Muscle of leg (tissue), 11 donors: ENCODE results near the gene SLC45A1. TPM values are rescaled to one million over a fixed set of nuclear protein-coding genes. Genes with fewer than 3 reads are reported as not detected.

Experiments used
- DNase-seq: peaks from one replicate; pipeline ENCODE4 v3.0.0; 2013
- H3K27ac ChIP-seq: one replicate; pipeline ENCODE4 v1.5.1; 2013; ENCODE audit warnings: mild to moderate bottlenecking, low read length, control low read depth
- H3K27me3 ChIP-seq: one replicate; pipeline ENCODE4 v1.6.1; 2013; ENCODE audit warnings: low read length; ENCODE audit not compliant: control insufficient read depth, insufficient read depth
- H3K36me3 ChIP-seq: one replicate; pipeline ENCODE4 v1.6.1; 2013; ENCODE audit warnings: low read length; ENCODE audit not compliant: control insufficient read depth, insufficient read depth
- H3K4me1 ChIP-seq: one replicate; pipeline ENCODE4 v1.6.1; 2013; ENCODE audit warnings: low read length; ENCODE audit not compliant: control insufficient read depth, insufficient read depth
- H3K4me3 ChIP-seq: one replicate; pipeline ENCODE4 v1.5.1; 2013; ENCODE audit warnings: low read length, control low read depth
- H3K9me3 ChIP-seq: replicated peaks from 2 replicates; pipeline ENCODE4 v1.6.1; 2013; ENCODE audit warnings: low read depth, low read length; ENCODE audit not compliant: control insufficient read depth
- WGBS: methylation state at CpG from one replicate; pipeline ENCODE4 v1.1.5; 2013; ENCODE audit warnings: missing lambda C conversion rate; ENCODE audit not compliant: insufficient coverage; 5-methylcytosine and 5-hydroxymethylcytosine counted together
- polyA plus RNA-seq, 8 donors: library from polyadenylated mRNA; unstranded; fragments of 120-200 nt; gene quantifications; one replicate each; pipeline versions ENCODE4 v1.2.1 to v1.2.3, GENCODE V29; 2013; ENCODE audit warnings: inconsistent platforms in 1 of 8, low replicate concordance in 1 of 8; ENCODE audit not compliant: insufficient read length in 8 of 8, insufficient read depth in 1 of 8
- total RNA-seq: library from RNA; stranded (reverse); fragments of 120-200 nt; gene quantifications from one replicate; pipeline ENCODE4 v1.2.4, GENCODE V29; 2013

Gene SLC45A1
- total and polyA plus RNA-seq, 9 donors: 0.35 to 1.9 (median 0.82) TPM

GRCh38 chr1:8285103-8285502 is 32.8 kb upstream of the SLC45A1 start:
- no peaks in the 10 kb centered on the region for H3K36me3 ChIP-seq
- H3K4me3 ChIP-seq: no peak overlapping the region
- WGBS: no CpG with 5 or more reads among the region's 4 CpGs
- no peak for DNase-seq
- no peak overlapping the region for H3K27ac ChIP-seq
- peaks cover 9% of the 10 kb centered on the region for H3K4me1 ChIP-seq
- H3K27me3 ChIP-seq: no peaks in the 10 kb centered on the region
- H3K9me3 ChIP-seq: no peaks in the 10 kb centered on the region

GRCh38 chr1:8285965-8286364 is 31.9 kb upstream of the SLC45A1 start:
- Histone ChIP-seq H3K4me1 (peaks cover 9% of the 10 kb centered on the region), H3K27ac (no peak overlapping the region), H3K4me3 (no peak overlapping the region), H3K9me3 (no peaks in the 10 kb centered on the region), H3K27me3 (no peaks in the 10 kb centered on the region), H3K36me3 (no peaks in the 10 kb centered on the region)
- WGBS: no CpG with 5 or more reads among the region's 2 CpGs
- DNase-seq: no peak

GRCh38 chr1:8293118-8293517 is 24.8 kb upstream of the SLC45A1 start:
- Histone ChIP-seq H3K4me3 (no peak overlapping the region), H3K9me3 (no peaks in the 10 kb centered on the region), H3K27ac (no peak overlapping the region), H3K4me1 (no peaks in the 10 kb centered on the region), H3K36me3 (no peaks in the 10 kb centered on the region), H3K27me3 (no peaks in the 10 kb centered on the region)
- no CpG with 5 or more reads among the region's 6 CpGs for WGBS
- no peak for DNase-seq

GRCh38 chr1:8293641-8294169 is 24.2 kb upstream of the SLC45A1 start:
- WGBS: 90% methylated on average over 2 of the region's 4 CpGs
- no peak overlapping the region for H3K27ac ChIP-seq
- no peak for DNase-seq
- no peaks in the 10 kb centered on the region for H3K9me3 ChIP-seq
- H3K36me3 ChIP-seq: no peaks in the 10 kb centered on the region
- H3K4me3 ChIP-seq: no peak overlapping the region
- H3K27me3 ChIP-seq: no peaks in the 10 kb centered on the region
- H3K4me1 ChIP-seq: no peaks in the 10 kb centered on the region

- Histone ChIP-seq H3K27ac (no peak overlapping the region), H3K36me3 (no peaks in the 10 kb centered on the region), H3K27me3 (no peaks in the 10 kb centered on the region), H3K4me1 (no peaks in the 10 kb centered on the region), H3K4me3 (no peak overlapping the region), H3K9me3 (no peaks in the 10 kb centered on the region)
- DNase-seq: no peak
- WGBS: 85% methylated on average over 7 of the region's 19 CpGs
Observed at GRCh38 chr1:8294170-8294697, 23.7 kb upstream of the SLC45A1 start.

GRCh38 chr1:8297245-8297644 is 20.7 kb upstream of the SLC45A1 start:
- Histone ChIP-seq H3K36me3 (no peaks in the 10 kb centered on the region), H3K27me3 (no peaks in the 10 kb centered on the region), H3K9me3 (no peaks in the 10 kb centered on the region), H3K27ac (no peak overlapping the region), H3K4me3 (no peak overlapping the region), H3K4me1 (no peaks in the 10 kb centered on the region)
- no CpG with 5 or more reads among the region's 4 CpGs for WGBS
- DNase-seq: no peak

- Histone ChIP-seq H3K36me3 (no peaks in the 10 kb centered on the region), H3K27ac (no peak overlapping the region), H3K27me3 (no peaks in the 10 kb centered on the region)
Observed at GRCh38 chr1:8299963-8300362, 18.0 kb upstream of the SLC45A1 start.

GRCh38 chr1:8302081-8302956 is 15.6 kb upstream of the SLC45A1 start:
- no peak overlapping the region for H3K4me3 ChIP-seq
- H3K9me3 ChIP-seq: no peaks in the 10 kb centered on the region
- whole genome bisulfite sequencing: 58% methylated on average over 16 of the region's 22 CpGs
- DNase-seq: no peak
- H3K36me3 ChIP-seq: no peaks in the 10 kb centered on the region
- H3K4me1 ChIP-seq: no peaks in the 10 kb centered on the region
- no peak overlapping the region for H3K27ac ChIP-seq
- H3K27me3 ChIP-seq: no peaks in the 10 kb centered on the region

More at GRCh38 chr1:8299963-8300362, 18.0 kb upstream of the SLC45A1 start:
- no peak for DNase-seq
- Histone ChIP-seq H3K9me3 (no peaks in the 10 kb centered on the region), H3K4me1 (no peaks in the 10 kb centered on the region), H3K4me3 (no peak overlapping the region)
- no CpG with 5 or more reads among the region's 5 CpGs for WGBS

- no peak overlapping the region for H3K27ac ChIP-seq
- 83% methylated on average over 3 of the region's 3 CpGs for WGBS
- H3K9me3 ChIP-seq: no peaks in the 10 kb centered on the region
- no peak for DNase-seq
- H3K36me3 ChIP-seq: no peaks in the 10 kb centered on the region
- H3K27me3 ChIP-seq: no peaks in the 10 kb centered on the region
- no peaks in the 10 kb centered on the region for H3K4me1 ChIP-seq
- H3K4me3 ChIP-seq: no peak overlapping the region
Observed at GRCh38 chr1:8303141-8303540, 14.8 kb upstream of the SLC45A1 start.

GRCh38 chr1:8303876-8304275 is 14.0 kb upstream of the SLC45A1 start:
- no peaks in the 10 kb centered on the region for H3K27me3 ChIP-seq
- no peak overlapping the region for H3K27ac ChIP-seq
- H3K9me3 ChIP-seq: no peaks in the 10 kb centered on the region
- no peaks in the 10 kb centered on the region for H3K36me3 ChIP-seq
- 90% methylated on average over 3 of the region's 4 CpGs for WGBS
- DNase-seq: no peak
- H3K4me3 ChIP-seq: no peak overlapping the region
- no peaks in the 10 kb centered on the region for H3K4me1 ChIP-seq
